H9 (cell line): ENCODE measurements around the gene ZNF362. TPM values are rescaled to one million over a fixed set of nuclear protein-coding genes. Genes with fewer than 3 reads are reported as not detected.

Experiments
- DNase-seq: peaks from one replicate; pipeline ENCODE4 v3.0.0-alpha.2; 2017
- H2AFZ ChIP-seq: one replicate; pipeline ENCODE4 v1.6.1; 2013; ENCODE audit warnings: mild to moderate bottlenecking, low read length, control low read depth, moderate library complexity
- H2AK5ac ChIP-seq: 2 replicates; pipeline ENCODE4 v1.6.1; 2013; ENCODE audit warnings: low read length, control low read depth, mixed read lengths; ENCODE audit not compliant: insufficient read length
- H2BK120ac ChIP-seq: one replicate; pipeline ENCODE4 v1.6.1; 2013; ENCODE audit warnings: low read depth, mild to moderate bottlenecking, low read length, control low read depth, inconsistent platforms; ENCODE audit not compliant: poor library complexity, severe bottlenecking
- H2BK12ac ChIP-seq: 2 replicates; pipeline ENCODE4 v1.6.1; 2013; ENCODE audit warnings: low read length, control low read depth, mixed read lengths, low read depth; ENCODE audit not compliant: insufficient read length
- H2BK15ac ChIP-seq: 2 replicates; pipeline ENCODE4 v1.6.1; 2013; ENCODE audit warnings: low read depth, low read length, control low read depth
- H2BK20ac ChIP-seq: one replicate; pipeline ENCODE4 v1.6.1; 2013; ENCODE audit warnings: low read depth, mild to moderate bottlenecking, low read length, control low read depth, inconsistent platforms; ENCODE audit not compliant: poor library complexity, severe bottlenecking
- H2BK5ac ChIP-seq: 2 replicates; pipeline ENCODE4 v1.6.1; 2013; ENCODE audit warnings: low read length, control low read depth, mixed read lengths; ENCODE audit not compliant: insufficient read length
- H3K14ac ChIP-seq: 2 replicates; pipeline ENCODE4 v1.6.1; 2013; ENCODE audit warnings: low read length, control low read depth; ENCODE audit not compliant: insufficient read depth
- H3K18ac ChIP-seq: 2 replicates; pipeline ENCODE4 v1.6.1; 2013; ENCODE audit warnings: low read depth, mild to moderate bottlenecking, mixed read lengths, low read length, control low read depth; ENCODE audit not compliant: insufficient read length
- H3K23ac ChIP-seq: 2 replicates; pipeline ENCODE4 v1.6.1; 2013; ENCODE audit warnings: low read length, control low read depth, mixed read lengths, low read depth; ENCODE audit not compliant: insufficient read length
- H3K23me2 ChIP-seq: 2 replicates; pipeline ENCODE4 v1.6.1; 2013; ENCODE audit warnings: low read depth, mild to moderate bottlenecking, mixed read lengths, low read length, control low read depth; ENCODE audit not compliant: insufficient read length, poor library complexity, severe bottlenecking
- H3K27ac ChIP-seq: 2 replicates; pipeline ENCODE4 v1.5.1; 2013; ENCODE audit warnings: low read length, control low read depth, mixed read lengths, low read depth; ENCODE audit not compliant: insufficient read length
- H3K27me3 ChIP-seq: 2 replicates; pipeline ENCODE4 v1.6.1; 2013; ENCODE audit warnings: low read length, control low read depth, inconsistent platforms; ENCODE audit not compliant: insufficient read depth
- H3K4ac ChIP-seq: 2 replicates; pipeline ENCODE4 v1.6.1; 2013; ENCODE audit warnings: low read depth, mild to moderate bottlenecking, control low read depth, inconsistent platforms, low read length, moderate library complexity
- H3K4me1 ChIP-seq: 2 replicates; pipeline ENCODE4 v1.6.1; 2013; ENCODE audit warnings: low read length, control low read depth, inconsistent platforms; ENCODE audit not compliant: insufficient read depth
- H3K4me2 ChIP-seq: 2 replicates; pipeline ENCODE4 v1.6.1; 2013; ENCODE audit warnings: low read length, control low read depth, mixed read lengths; ENCODE audit not compliant: insufficient read length, insufficient read depth
- H3K56ac ChIP-seq: 2 replicates; pipeline ENCODE4 v1.6.1; 2013; ENCODE audit warnings: low read depth, mild to moderate bottlenecking, mixed read lengths, low read length, control low read depth; ENCODE audit not compliant: insufficient read length
- H3K79me1 ChIP-seq: 2 replicates; pipeline ENCODE4 v1.6.1; 2013; ENCODE audit warnings: low read depth, mild to moderate bottlenecking, moderate library complexity, low read length, control low read depth, inconsistent platforms; ENCODE audit not compliant: insufficient read depth, poor library complexity, severe bottlenecking
- H3K79me2 ChIP-seq: 2 replicates; pipeline ENCODE4 v1.6.1; 2013; ENCODE audit warnings: low read length, control low read depth, inconsistent platforms; ENCODE audit not compliant: insufficient read depth
- H3K9ac ChIP-seq: 2 replicates; pipeline ENCODE4 v1.6.1; 2013; ENCODE audit warnings: low read length, control low read depth, mixed read lengths; ENCODE audit not compliant: insufficient read length; ENCODE audit errors: extremely low read depth
- H3K9me3 ChIP-seq: one replicate; pipeline ENCODE4 v1.6.1; 2013; ENCODE audit warnings: low read depth, low read length, inconsistent platforms; ENCODE audit not compliant: control insufficient read depth
- H3T11ph ChIP-seq: one replicate; pipeline ENCODE4 v1.6.1; 2013; ENCODE audit warnings: mild to moderate bottlenecking, low read length, control low read depth, inconsistent platforms
- H4K20me1 ChIP-seq: one replicate; pipeline ENCODE4 v1.6.1; 2013; ENCODE audit not compliant: control insufficient read depth, insufficient read length, insufficient read depth
- H4K5ac ChIP-seq: 2 replicates; pipeline ENCODE4 v1.6.1; 2013; ENCODE audit warnings: low read depth, mild to moderate bottlenecking, mixed read lengths, low read length, control low read depth; ENCODE audit not compliant: insufficient read length
- H4K8ac ChIP-seq: replicated peaks from 2 replicates; pipeline ENCODE4 v1.6.1; 2013; ENCODE audit warnings: low read length, control low read depth, mixed read lengths, low read depth; ENCODE audit not compliant: insufficient read length
- H4K91ac ChIP-seq: 2 replicates; pipeline ENCODE4 v1.6.1; 2013; ENCODE audit warnings: low read depth, mild to moderate bottlenecking, moderate library complexity, mixed read lengths, low read length, control low read depth; ENCODE audit not compliant: insufficient read length
- H3K27ac Mint-ChIP-seq, 3 experiments: 2 replicates in 2 of 3; 3 replicates in 1 of 3; pipeline ENCODE4 v1.8.0; 2020 to 2021; ENCODE audit warnings: mixed read lengths in 3 of 3, mild to moderate bottlenecking in 1 of 3, moderate library complexity in 1 of 3
- H3K27me3 Mint-ChIP-seq: 2 replicates; pipeline ENCODE4 v1.8.0; 2021; ENCODE audit warnings: low read depth, mild to moderate bottlenecking, moderate library complexity, mixed read lengths
- H3K36me3 Mint-ChIP-seq, 3 experiments: 2 replicates in 2 of 3; 3 replicates in 1 of 3; pipeline ENCODE4 v1.8.0; 2020 to 2021; ENCODE audit warnings: low read depth in 3 of 3, mixed read lengths in 3 of 3; ENCODE audit not compliant: insufficient read depth in 1 of 3
- H3K4me1 Mint-ChIP-seq, 2 experiments: 2 replicates each; pipeline ENCODE4 v1.8.0; 2020; ENCODE audit warnings: mixed read lengths in 2 of 2
- H3K4me3 Mint-ChIP-seq, 2 experiments: 2 replicates in 1 of 2; 3 replicates in 1 of 2; pipeline ENCODE4 v1.8.0; 2020 to 2021; ENCODE audit warnings: mild to moderate bottlenecking in 2 of 2, mixed read lengths in 2 of 2, moderate library complexity in 1 of 2
- H3K9me3 Mint-ChIP-seq, 2 experiments: 2 replicates in 1 of 2; 3 replicates in 1 of 2; pipeline ENCODE4 v1.8.0; 2020; ENCODE audit warnings: mild to moderate bottlenecking in 2 of 2, mixed read lengths in 2 of 2, moderate library complexity in 1 of 2
- CTCF ChIP-seq: fragments of 200-600 bp; sonication (generic); conservative IDR thresholded peaks from 3 replicates; pipeline ENCODE4 v1.8.0; 2021; ENCODE audit warnings: antibody characterized with exemption, mild to moderate bottlenecking
- WGBS: extraction: QIAGEN DNeasy Blood & Tissue Kit; methylation state at CpG from one replicate; pipeline ENCODE4 v1.1.7; 2013; ENCODE audit warnings: missing lambda C conversion rate, low lambda C conversion rate, mixed read lengths; ENCODE audit not compliant: insufficient read length; ENCODE audit errors: extremely low coverage; 5-methylcytosine and 5-hydroxymethylcytosine counted together
- total RNA-seq: library from RNA; stranded (reverse); gene quantifications from 2 replicates; pipeline ENCODE4 v1.2.1, GENCODE V29; 2021

The ZNF362 gene
- total RNA-seq, 1 experiment from 2014 or later: 18.7 TPM

GRCh38 chr1:33299461-33300155 lies 43.3 kb downstream of the ZNF362 start:
- Histone ChIP-seq H3K56ac (no peak overlapping the region), H2BK12ac (no peak overlapping the region), H4K20me1 (no peaks in the 10 kb centered on the region), H2BK5ac (no peak overlapping the region), H3K4ac (no peak overlapping the region), H3K18ac (no peak overlapping the region), H3K27me3 (no peaks in the 10 kb centered on the region), H3K23ac (no peak overlapping the region), H3K14ac (no peak overlapping the region), H2BK15ac (no peak overlapping the region), H2BK20ac (no peak overlapping the region), H2BK120ac (no peak overlapping the region), H2AK5ac (no peak overlapping the region), H3K9ac (no peak overlapping the region), H4K91ac (no peak overlapping the region), H4K8ac (no peak overlapping the region), H2AFZ (no peak overlapping the region), H3K9me3 (no peaks in the 10 kb centered on the region), H3T11ph (no peak overlapping the region), H4K5ac (no peak overlapping the region), H3K79me2 (no peaks in the 10 kb centered on the region), H3K27ac (no peak overlapping the region), H3K79me1 (no peaks in the 10 kb centered on the region), H3K4me1 (no peaks in the 10 kb centered on the region), H3K23me2 (no peaks in the 10 kb centered on the region), H3K4me2 (no peak overlapping the region)
- H3K4me1 Mint-ChIP-seq: peaks cover 13 to 22% of the 10 kb centered on the region in 2 experiments
- peaks cover 32 to 40% (median 33%) of the 10 kb centered on the region in 3 experiments for H3K36me3 Mint-ChIP-seq
- DNase-seq: no peak
- peaks cover 0 to 4% of the 10 kb centered on the region in 2 experiments; a peak in 3 of 5 replicates for H3K9me3 Mint-ChIP-seq
- H3K27ac Mint-ChIP-seq: no peak overlapping the region
- no peak overlapping the region for H3K4me3 Mint-ChIP-seq
- no peak for TF ChIP-seq CTCF
- H3K27me3 Mint-ChIP-seq: peaks cover 5% of the 10 kb centered on the region
- WGBS: no CpG with 5 or more reads among the region's 15 CpGs
